HG03066 (cell line): Measurements from ENCODE around the gene PRKG1.
"Not testable (repeated sequence)": the region's sequence is repeated elsewhere in the genome, so short reads cannot be mapped to it uniquely, and the experiment has no call there.

Experiments
- ATAC-seq: cut with Tn5 transposase; IDR thresholded peaks from one replicate; pipeline ENCODE4 v1.9.1; 2021; ENCODE audit warnings: low read depth; ENCODE audit not compliant: unreplicated experiment

PRKG1 gene

DNA sequence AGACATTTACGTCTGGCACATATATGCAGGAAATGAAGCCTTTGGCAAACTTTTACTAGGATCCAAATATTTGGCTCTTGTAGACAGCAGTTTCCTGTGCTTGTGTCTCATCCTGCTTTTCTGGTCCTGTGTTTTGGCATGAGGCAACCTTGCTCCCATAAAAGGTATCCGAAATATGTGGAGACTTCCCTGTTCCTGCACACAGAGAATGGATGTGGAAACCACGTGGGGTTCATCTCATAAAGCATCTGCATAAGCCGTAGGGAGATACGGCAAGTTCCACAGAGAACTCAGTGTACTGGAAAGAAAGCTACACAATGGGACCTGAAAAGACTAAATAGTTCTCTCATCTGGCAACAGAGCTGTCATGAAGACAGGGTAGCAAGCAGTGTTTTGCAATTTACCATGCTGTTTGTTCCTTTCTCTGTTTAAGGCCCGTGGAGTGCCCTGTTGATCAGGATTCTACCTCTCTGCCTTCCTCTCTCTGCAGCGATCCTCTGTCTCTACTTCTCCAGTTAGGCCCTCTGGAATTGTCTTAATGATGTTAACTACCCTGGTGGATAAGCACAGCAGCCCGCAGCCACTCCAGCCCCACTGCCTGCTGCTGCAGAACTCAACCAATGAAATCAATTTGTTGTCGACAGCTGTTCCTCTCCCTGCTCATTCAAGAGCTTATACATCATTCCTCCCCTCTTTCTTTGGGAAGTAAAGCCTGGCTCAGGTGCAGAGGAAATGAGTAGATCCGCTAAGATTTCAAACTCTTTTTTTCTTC lies 331.5 kb downstream of the PRKG1 start:
- ATAC-seq = no peak

DNA sequence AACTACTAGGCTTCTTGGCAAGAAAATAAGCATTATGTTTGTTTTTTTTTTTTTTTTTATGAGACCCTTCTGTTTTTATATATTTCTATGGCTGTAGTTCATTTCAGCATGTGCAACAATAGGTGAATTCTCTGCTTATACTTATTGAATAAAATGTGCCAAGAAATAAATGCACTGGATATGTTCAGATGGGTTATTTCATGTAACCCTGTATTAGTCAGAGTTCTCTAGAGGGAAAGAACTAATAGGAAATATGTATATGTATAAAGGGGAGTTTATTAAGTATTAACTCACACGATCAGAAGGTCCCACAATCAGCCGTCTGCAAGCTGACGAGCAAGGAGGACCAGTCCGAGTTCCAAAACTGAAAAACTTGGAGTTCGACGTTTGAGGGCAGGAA lies 332.3 kb downstream of the PRKG1 start:
- no peak for ATAC-seq

DNA sequence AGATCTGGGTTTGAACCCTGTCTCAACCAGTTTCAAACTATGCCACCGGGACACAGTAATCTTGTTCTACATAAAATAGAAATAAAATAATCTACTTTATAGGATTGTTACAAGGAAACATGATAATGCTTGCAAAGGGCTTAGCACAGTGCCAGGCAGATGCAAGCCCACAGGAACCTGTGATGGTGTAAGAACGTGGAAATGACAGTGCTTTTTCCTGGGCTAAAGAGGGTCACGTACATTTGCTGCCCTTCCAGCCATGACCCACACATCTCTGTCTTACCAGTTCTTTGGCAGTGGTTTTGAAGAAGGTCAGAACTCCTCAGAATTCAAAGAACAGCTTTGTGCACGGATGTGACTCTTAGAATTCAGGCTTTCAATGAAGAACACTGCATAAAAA lies 342.2 kb downstream of the PRKG1 start:
- no peak for ATAC-seq

DNA sequence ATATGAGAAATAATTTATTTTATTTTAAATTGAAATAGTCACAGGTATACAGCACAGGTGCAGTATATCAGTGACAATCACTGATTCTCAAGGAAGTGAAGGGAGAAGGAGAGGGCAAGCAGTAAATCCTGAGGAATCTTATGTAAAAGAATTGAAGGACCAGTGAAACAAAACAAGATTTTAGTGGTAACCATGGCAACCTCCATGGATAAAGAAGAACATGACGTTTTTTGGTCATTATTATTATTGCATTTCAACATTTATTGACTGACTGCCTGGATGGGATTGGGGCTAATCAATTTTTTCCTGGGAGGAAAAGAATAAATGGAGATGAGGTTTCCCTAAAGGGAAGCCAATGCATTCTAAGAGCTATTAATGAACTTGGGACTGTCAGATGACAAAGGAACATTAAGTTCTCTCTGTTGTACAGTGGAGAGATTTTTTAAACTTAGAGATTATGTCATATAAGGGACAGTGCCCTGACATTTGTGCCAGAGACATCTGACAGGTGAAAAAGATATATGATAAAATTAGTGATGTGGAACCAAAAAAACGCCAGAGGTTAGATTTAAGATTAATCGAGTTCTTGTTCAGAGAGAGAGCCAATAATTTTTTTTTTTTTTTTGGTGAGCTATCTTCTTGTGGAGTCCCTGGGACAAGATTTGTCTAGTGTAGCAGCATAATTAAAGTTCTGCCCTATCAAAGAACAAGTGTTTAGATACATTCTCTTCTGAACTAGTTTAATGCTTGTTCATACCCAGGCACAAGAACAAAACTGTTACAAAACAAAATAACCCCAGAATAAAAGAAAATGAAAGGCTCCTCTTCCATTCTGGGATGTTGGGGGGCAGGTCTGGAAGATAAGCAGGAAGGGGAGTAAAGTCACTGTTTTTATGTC lies 345.2 kb downstream of the PRKG1 start:
- ATAC-seq = no peak

DNA sequence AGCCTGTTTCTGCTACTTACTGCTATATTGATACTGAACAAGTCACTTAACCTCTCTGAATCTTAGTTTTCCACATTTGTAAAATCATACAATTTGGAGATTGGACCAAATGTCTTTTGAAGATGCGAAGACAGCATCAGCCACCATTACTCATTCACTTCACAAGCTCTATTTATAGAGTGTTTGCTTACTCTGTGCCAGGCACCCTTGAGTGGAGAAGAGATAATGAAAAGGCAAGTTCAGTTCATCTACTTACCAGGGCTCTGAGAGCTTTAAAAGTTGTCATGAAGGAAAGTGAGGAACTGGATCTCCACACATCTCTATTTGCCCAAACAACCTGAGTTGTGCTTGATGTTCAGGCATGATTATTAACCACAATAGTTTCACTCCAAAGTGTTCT lies 347.6 kb downstream of the PRKG1 start:
- no peak for ATAC-seq

DNA sequence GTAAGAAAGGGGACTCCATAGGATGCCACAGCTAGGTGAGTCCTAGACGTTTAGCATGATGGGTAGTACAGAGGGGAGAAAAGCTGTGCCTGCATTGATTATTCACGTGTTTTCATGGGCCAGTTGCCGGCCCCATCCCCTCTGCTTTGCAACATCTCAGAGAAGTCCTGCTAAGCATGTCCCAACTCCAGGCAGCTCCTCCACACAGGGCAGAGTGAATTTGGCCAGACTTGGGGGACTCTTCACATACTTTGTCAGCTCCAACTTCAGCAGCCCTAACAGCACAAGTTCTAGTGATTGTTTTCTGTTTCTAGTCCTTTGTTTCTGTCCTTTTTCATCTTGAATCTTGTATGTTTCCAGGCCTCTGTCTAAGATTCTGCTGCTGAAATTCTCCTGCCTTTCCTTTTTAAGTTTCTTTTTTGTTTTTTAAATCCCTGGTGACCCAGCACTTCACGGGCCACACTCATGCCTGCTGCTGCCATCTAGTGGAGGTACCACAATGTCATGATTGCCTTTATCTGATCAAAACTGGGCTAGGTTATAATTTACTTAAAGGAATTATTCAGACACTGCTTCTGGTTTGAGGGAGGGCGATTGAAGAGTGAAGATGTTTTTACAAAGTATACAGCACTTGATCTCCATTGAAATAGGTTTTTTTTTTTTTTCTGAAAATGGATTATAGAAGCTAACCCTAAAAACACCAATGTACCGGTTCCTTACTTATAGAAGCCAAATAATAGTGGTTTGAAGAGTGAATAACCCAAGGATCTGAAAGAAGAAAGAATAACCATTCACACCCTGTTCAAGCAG lies 348.2 kb downstream of the PRKG1 start:
- no peak for ATAC-seq

DNA sequence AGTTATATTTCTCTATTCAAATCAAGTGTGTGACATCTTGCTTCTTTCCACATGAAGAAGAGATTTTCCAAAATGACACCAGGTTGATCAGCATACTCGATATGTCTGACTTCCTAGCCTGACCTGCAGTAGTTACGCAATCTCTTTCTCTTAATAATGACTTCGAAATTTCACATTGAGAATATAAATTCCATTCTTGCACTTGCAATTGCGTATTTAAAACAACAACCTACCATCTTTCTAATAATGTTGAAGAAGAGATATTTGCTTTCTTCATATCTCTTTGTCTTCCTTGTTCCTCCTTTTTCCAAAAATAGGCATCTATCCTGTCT lies 348.8 kb downstream of the PRKG1 start:
- ATAC-seq = no peak

DNA sequence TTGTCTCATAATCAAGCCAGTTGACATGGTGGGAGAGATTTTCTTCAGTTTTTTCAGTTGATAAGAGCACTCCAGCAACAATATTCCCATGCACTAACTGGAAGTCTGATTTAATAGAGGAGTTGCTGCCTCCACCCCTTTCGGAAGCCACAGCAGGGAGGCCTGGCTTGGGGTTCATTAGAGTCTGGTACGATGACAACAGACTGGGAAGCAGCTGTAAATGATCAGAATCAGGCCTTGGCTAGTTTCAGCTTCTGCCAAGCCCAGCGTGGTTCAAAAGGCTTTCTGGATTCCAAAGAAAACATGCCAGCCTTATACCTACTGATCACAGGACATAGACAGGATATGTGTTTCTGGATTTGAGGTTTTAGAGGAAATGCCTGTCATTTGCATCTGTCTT lies 351.1 kb downstream of the PRKG1 start:
- ATAC-seq = no peak

DNA sequence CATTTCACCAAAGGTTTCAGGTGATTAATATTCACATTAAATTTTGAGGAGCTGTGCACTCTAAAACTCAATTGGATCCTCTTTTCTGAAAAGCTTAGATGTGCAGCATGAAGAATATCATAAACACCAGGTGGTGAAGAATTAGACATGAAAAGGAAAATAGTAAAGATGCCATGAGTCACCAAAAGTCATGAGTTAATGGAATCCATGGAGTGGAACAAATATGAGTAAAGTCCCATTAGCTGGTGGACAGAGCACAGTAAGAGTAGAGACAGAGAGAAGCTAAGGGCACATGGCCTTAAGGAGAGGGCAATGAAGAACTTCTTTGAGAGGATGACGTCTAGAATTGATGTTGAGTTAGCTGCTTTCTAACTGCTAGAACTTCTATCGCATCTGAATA lies 353.5 kb downstream of the PRKG1 start:
- no peak for ATAC-seq

DNA sequence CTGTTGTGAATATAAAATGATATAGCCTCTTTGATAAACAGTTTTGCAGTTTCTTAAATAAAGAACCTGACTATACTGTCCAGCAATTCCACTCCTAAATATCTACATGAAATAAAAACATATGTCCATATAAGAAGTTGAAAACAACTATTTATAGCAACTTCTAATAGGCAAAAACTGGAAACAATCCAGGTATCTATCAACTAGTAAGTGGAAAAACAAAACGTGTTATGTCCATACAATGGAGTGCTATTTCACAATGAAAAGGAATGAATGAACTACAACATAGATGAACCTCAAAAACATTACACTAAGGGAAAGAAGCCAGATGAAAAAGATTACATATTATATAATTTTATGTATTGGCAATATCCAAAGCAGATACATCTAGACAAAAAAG lies 356.2 kb downstream of the PRKG1 start:
- no peak for ATAC-seq

DNA sequence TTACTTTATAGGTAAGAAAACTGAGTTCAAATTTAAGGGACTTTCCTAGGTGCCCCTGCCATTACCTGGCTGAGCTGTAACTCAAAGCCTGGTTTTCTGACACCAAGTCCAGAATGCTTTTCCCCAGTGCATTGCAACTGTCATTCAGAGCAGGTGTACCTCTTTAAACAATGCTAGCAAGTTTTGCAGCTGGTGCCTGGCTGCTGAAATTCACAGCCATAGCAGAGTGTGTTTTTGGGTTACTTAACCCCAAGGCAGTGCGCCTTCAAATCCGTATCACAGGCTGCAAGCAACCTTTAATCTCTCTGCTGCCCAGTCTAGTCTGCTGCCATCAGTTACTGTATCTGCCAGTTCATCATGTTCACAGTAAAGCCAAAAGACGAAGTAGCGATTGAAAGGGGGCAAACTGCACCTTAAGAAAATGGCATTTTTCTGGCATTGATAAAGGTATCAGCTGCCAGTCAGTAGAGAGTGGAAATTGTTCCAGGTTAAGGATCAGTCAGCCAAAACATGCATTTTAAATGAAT lies 359.7 kb downstream of the PRKG1 start:
- ATAC-seq = no peak

DNA sequence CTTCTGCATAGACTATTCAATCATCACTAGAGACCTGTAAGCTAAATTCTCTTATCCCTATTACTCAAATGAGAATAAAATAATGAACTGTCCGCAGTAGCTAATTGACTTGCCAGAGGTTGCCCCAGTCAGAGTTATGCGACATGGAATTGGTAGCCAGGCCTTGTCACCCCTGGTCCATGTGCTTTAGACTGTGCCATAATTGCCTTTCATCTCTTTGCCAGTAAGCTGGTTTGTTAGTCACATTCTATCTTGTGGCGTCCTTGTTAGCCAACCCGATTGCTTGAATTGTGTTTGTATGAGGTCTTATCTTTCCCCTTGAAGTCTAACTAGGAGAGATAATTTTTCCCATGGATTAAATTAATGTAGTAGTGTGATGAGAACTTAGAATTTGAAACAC lies 362.5 kb downstream of the PRKG1 start:
- ATAC-seq = no peak

DNA sequence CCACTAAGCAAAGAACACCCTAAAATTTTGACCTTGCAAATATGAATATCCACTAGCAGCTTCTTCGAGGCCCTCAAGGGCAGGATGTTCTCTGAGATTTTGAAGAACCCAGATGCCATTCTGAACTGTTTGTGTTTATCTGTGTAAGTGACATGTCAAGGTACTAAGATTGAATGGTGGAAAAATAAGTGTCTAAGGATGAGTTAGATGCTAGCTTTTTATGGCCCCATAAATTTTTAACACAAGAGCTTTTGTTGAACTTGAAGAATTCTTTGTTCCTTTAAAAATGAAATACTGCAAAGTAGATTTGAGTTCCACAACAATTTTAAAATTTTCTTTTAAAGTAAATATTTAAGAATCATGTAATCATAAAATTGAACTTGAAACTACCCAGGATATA lies 365.4 kb downstream of the PRKG1 start:
- ATAC-seq = no peak

DNA sequence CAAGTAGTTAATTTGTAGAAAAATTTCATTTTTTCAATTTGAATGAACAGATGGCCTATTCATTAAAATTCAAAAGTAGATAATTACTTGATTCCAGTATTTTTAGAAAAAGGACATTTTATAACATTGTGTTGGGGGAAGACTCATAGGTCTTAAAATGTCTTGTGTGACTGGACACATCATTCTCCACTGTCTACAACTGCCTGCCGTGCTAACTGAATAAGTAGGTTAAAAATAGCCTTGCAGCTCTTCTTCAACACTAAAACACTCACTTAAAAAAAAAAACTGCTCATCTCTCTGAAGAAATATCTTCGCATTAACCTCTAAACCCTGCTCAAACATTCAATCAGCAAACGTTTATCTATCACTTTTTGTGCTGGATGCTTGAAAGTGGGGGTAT lies 371.3 kb downstream of the PRKG1 start:
- ATAC-seq = no peak

DNA sequence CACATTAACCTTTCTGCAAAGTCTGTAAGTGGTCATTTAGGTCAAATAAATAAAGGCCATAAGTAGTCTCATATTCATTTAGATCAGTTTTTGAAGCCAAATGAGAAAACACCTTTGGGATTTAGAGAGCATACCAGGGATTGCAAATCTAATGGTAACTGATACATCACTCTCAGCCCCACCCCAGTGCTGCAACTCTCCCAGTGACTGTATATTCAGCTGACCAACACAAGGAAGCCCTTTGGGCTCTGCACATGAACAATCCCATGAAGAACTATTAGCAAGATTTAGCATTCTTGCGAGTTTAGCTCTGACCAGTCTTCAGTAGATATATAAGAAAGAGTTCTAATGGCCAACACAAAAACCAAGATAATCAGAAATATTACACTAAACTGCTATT lies 372.8 kb downstream of the PRKG1 start:
- no peak for ATAC-seq

DNA sequence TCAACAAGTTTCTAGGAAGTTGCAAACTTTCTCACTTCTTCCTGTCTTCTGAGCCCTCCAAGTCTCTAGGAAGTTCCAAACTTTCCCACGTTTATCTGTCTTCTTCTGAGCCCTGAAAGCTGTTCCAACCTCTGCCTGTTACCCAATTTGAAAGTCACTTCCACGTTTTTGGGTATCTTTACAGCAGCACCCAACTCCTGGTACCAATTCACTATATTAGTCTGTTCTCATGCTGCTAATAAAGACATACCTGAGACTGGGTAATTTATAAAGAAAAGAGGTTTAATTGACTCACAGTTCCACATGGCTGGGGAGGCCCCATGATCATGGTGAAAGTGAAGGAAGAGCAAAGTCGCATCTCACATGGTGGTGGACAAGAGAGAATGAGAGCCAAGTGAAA lies 381.5 kb downstream of the PRKG1 start:
- ATAC-seq = not testable (repeated sequence)

DNA sequence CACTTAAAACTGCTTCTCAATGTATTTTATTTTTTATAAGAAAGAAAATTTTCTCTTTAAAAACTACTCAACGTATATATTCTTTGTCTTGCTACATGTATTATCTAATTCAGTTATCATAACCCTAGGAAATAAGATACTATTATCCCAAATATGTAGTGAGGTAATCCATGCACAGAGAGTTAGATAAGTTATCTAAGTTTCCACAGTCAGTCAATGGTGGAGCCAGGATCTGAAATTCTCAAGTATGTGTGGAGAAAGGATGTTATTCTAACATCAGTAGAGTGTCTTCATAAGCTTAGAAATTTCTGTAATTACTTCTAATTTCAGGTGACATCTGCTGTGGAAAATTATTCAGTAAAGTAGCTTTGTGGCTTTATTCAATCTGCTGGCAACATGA lies 385.2 kb downstream of the PRKG1 start:
- no peak for ATAC-seq

DNA sequence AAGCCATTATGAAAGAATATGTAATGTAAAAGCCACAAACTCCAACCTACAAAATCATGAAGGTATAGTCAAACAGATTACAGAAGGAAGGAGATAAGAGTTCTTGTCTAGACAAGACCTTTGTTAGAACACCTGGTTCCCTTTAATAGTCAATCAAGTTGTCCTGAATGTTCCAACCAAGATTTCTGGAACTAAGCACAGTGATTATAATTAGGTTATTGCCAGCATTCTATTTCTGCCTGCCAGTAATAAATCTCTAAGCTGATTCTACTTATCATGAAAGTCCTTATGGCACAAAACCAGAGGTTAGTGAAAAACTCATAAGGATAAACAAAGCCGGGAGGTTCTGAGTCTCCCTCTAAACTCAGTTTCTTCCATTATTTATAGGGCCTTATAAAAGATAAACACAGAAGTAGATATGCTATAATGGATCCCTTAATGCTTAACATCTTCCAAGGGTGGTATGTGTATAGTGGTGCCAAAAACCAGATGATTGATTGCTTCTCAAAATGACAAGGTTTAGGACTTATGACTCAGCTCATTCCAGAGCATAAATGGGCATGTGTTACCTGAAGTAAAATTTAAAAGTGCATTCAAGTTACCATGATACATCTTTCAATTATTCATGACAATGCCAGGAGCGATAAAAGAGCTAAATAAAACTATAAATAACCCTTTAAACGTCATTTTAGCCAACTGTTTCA lies 387.9 kb downstream of the PRKG1 start:
- ATAC-seq = no peak

DNA sequence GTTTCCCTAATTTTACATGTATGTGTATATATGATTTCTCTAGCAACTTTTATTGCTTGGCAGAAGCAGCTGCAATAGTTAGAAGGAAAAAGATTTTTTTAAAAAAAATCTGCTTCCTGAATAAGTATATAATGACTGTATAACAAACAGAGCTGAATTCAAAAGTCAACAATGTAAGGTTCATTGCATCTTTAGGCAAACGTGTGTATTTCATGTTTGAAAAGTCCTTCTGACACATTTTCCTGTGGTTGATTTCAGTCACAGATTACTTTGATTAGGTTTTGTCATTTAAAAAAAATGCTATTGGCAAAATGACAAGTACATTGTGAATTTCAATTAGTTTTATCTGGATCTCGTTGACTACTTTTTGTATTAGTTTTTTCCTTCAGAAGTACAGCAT lies 394.1 kb downstream of the PRKG1 start:
- no peak for ATAC-seq

DNA sequence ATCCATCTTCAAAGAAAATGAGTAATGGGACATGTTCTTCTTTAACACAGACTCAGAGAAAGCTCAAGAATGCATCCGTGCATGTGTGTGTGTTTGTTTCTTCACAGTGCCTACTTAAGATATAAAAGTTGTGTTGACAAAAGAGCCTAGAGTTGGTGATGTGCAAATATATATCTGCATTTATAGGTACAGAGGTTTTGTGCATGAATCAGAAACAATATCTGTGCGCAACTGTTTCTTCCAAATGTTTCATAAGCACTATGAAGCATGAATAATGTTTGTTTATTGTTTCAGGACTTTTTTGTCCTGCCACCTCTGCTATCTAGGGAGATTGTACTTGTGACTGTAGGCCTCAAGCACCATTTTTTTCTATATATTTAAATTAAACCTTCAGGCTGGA lies 395.4 kb downstream of the PRKG1 start:
- no peak for ATAC-seq
